Endodermal cell (in vitro differentiated cells): ENCODE data around the gene TRIM62. TPM values are rescaled to one million over a fixed set of nuclear protein-coding genes. Genes with fewer than 3 reads are reported as not detected.
"Not testable (repeated sequence)": the region's sequence is repeated elsewhere in the genome, so short reads cannot be mapped to it uniquely, and the experiment has no call there.

ENCODE experiments used
- DNase-seq: peaks from one replicate; pipeline ENCODE4 v3.0.0-alpha.2; 2017
- H3K27ac ChIP-seq: 2 replicates; pipeline ENCODE4 v1.5.1; 2013; ENCODE audit warnings: mild to moderate bottlenecking, low read depth, low read length, moderate library complexity
- H3K27me3 ChIP-seq: 2 replicates; pipeline ENCODE4 v1.6.1; 2013; ENCODE audit warnings: mild to moderate bottlenecking, low read length, moderate library complexity; ENCODE audit not compliant: insufficient read depth, control insufficient read depth, poor library complexity, severe bottlenecking
- H3K36me3 ChIP-seq: 2 replicates; pipeline ENCODE4 v1.7.0; 2013; ENCODE audit warnings: mild to moderate bottlenecking, low read length, moderate library complexity; ENCODE audit not compliant: control insufficient read depth, insufficient read depth
- H3K4me1 ChIP-seq: one replicate; pipeline ENCODE4 v1.7.0; 2013; ENCODE audit warnings: low read length; ENCODE audit not compliant: control insufficient read depth, insufficient read depth
- H3K4me3 ChIP-seq: 2 replicates; pipeline ENCODE4 v1.5.1; 2013; ENCODE audit warnings: mild to moderate bottlenecking, low read length, moderate library complexity
- H3K9ac ChIP-seq: 2 replicates; pipeline ENCODE4 v1.6.1; 2013; ENCODE audit warnings: mild to moderate bottlenecking, low read length, moderate library complexity; ENCODE audit not compliant: poor library complexity, severe bottlenecking; ENCODE audit errors: extremely low read depth
- H3K9me3 ChIP-seq: 2 replicates; pipeline ENCODE4 v1.6.1; 2013; ENCODE audit warnings: mild to moderate bottlenecking, low read length, moderate library complexity; ENCODE audit not compliant: control insufficient read depth
- H3K27ac Mint-ChIP-seq: 2 replicates; pipeline ENCODE4 v1.8.0; 2020; ENCODE audit warnings: mixed read lengths
- H3K27me3 Mint-ChIP-seq: 2 replicates; pipeline ENCODE4 v1.8.0; 2021; ENCODE audit warnings: mild to moderate bottlenecking, mixed read lengths; ENCODE audit not compliant: insufficient read depth
- H3K36me3 Mint-ChIP-seq: 2 replicates; pipeline ENCODE4 v1.8.0; 2020; ENCODE audit warnings: low read depth, mixed read lengths
- H3K4me1 Mint-ChIP-seq: 2 replicates; pipeline ENCODE4 v1.8.0; 2020; ENCODE audit warnings: mixed read lengths
- H3K4me3 Mint-ChIP-seq: 2 replicates; pipeline ENCODE4 v1.8.0; 2020; ENCODE audit warnings: mild to moderate bottlenecking, moderate library complexity, mixed read lengths
- H3K9me3 Mint-ChIP-seq: 2 replicates; pipeline ENCODE4 v1.8.0; 2020; ENCODE audit warnings: mild to moderate bottlenecking, mixed read lengths
- CTCF ChIP-seq: fragments of 200-600 bp; sonication (generic); conservative IDR thresholded peaks from 2 replicates; pipeline ENCODE4 v1.5.0; 2021; ENCODE audit warnings: antibody characterized with exemption, mild to moderate bottlenecking
- WGBS, 2 experiments: methylation state at CpG; one replicate each; pipeline versions ENCODE4 v1.1.5 to v1.1.7; 2013; ENCODE audit warnings: missing lambda C conversion rate in 2 of 2, mixed read lengths in 1 of 2; ENCODE audit not compliant: insufficient coverage in 1 of 2, insufficient read length in 1 of 2; 5-methylcytosine and 5-hydroxymethylcytosine counted together
- total RNA-seq, 2 donors: library from RNA; stranded (reverse); fragmentation: NEBNext Ultra II Directional in 1 of 2; extraction: Animal tissue kit (Norgen Biotek cat#: 25700) in 1 of 2; gene quantifications; 2 replicates in 1 of 2; 3 replicates in 1 of 2; pipeline ENCODE4 v1.2.1, GENCODE V29; 2021

Gene TRIM62
- total RNA-seq, 2 donors from 2014 or later, result 5.1 to 6.0 TPM

- Mint-ChIP-seq H3K4me1 (peaks cover 8% of the 10 kb centered on the region), H3K4me3 (peak overlapping the region; percentile 78), H3K27ac (peak overlapping the region; percentile 90), H3K27me3 (peaks cover 40% of the 10 kb centered on the region), H3K36me3 (peaks cover 6% of the 10 kb centered on the region), H3K9me3 (peaks cover 8% of the 10 kb centered on the region)
- no peaks in the 10 kb centered on the region for H3K36me3 ChIP-seq
- TF ChIP-seq CTCF, result peak; percentile 95
- peak overlapping the region; percentile 15 for H3K9ac ChIP-seq
- H3K27me3 ChIP-seq, result no peaks in the 10 kb centered on the region
- WGBS, 2 experiments, result 62 to 69% methylated on average over 37 to 44 of the region's 44 CpGs
- peak overlapping the region; percentile 77 for H3K4me3 ChIP-seq
- DNase-seq, result peak; percentile 97
- no peaks in the 10 kb centered on the region for H3K9me3 ChIP-seq
- peaks cover 4% of the 10 kb centered on the region for H3K4me1 ChIP-seq
- no peak overlapping the region for H3K27ac ChIP-seq
These were observed 54.6 kb downstream of the TRIM62 start for GRCh38 chr1:33127001-33127823.

- Histone ChIP-seq H3K36me3 (no peaks in the 10 kb centered on the region), H3K27me3 (no peaks in the 10 kb centered on the region), H3K4me1 (peaks cover 4% of the 10 kb centered on the region), H3K9me3 (no peaks in the 10 kb centered on the region), H3K4me3 (peak overlapping the region; percentile 77), H3K27ac (no peak overlapping the region), H3K9ac (peak overlapping the region; percentile 15)
- DNase-seq, result peak; percentile 12
- no peak for TF ChIP-seq CTCF
- Mint-ChIP-seq H3K27me3 (peaks cover 47% of the 10 kb centered on the region), H3K4me3 (peak overlapping the region; percentile 78), H3K9me3 (peaks cover 8% of the 10 kb centered on the region), H3K36me3 (peaks cover 6% of the 10 kb centered on the region), H3K4me1 (peaks cover 8% of the 10 kb centered on the region), H3K27ac (peak overlapping the region; percentile 90)
- 72 to 87% methylated on average over 8 to 9 of the region's 9 CpGs for WGBS, 2 experiments
These were observed 55.3 kb downstream of the TRIM62 start for GRCh38 chr1:33126411-33127000.

- not testable (repeated sequence) for H3K4me1 Mint-ChIP-seq, H3K36me3 ChIP-seq, H3K4me3 ChIP-seq, H3K27me3 ChIP-seq, H3K9me3 Mint-ChIP-seq, H3K9me3 ChIP-seq, H3K9ac ChIP-seq, H3K4me1 ChIP-seq, H3K27ac ChIP-seq, H3K4me3 Mint-ChIP-seq, H3K27ac Mint-ChIP-seq, H3K36me3 Mint-ChIP-seq, DNase-seq
- WGBS, 2 experiments, result 96% methylated on average over 4 of the region's 4 CpGs; no CpG with 5 or more reads in 1 of the 2 experiments
- H3K27me3 Mint-ChIP-seq, result peaks cover 53% of the 10 kb centered on the region
These were observed 57.2 kb downstream of the TRIM62 start for GRCh38 chr1:33124647-33125046.
